Stimulated activated CD8-positive, alpha-beta memory T cell treated with anti-CD3 and anti-CD28 coated beads, Interleukin-7, amount 100 ng/mL, for 4 hours (primary cell): ENCODE results near the gene TTLL9.

Experiments
- DNase-seq, 2 donors: peaks; one replicate each; pipeline ENCODE4 v3.0.0-alpha.2; 2020; ENCODE audit warnings: low read depth in 2 of 2

TTLL9 gene

DNA sequence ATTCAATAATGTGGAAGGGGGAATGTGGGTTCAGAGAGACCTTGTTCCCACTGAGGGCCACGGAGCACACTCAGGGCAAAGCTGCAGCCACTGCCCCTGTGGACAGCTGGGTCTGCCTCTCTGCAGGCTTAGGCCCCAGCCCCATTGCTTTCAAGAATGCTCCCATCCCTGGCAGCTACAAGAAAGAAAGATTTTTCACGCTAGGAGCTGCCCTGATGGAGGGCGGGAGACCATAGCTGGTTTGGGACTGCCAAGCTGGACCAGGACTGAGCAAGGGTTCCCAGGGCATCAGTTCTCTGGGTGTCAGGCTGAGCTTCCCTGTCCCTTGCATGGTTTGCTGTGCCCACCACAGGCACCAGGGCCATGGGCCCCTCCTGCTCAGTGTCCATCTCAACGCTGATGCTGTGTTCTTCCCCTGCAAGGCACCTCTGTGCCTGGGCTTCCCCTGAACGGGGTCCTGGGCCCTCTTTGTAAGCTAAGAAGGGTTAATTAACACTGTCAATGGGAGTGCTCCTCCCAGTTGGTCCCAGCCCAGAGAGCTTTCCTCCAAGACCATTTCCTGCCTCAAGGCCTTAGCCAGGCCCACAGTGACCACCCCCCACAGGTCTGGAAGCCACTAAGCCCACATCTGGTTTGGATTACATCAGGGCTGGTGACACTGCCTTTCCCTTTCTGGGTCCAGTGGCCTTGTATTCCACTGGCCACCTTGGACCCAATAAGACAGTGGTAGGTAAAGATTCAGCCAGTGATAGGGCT, 33.4 kb upstream of the TTLL9 start:
- DNase-seq, result no peak

DNA sequence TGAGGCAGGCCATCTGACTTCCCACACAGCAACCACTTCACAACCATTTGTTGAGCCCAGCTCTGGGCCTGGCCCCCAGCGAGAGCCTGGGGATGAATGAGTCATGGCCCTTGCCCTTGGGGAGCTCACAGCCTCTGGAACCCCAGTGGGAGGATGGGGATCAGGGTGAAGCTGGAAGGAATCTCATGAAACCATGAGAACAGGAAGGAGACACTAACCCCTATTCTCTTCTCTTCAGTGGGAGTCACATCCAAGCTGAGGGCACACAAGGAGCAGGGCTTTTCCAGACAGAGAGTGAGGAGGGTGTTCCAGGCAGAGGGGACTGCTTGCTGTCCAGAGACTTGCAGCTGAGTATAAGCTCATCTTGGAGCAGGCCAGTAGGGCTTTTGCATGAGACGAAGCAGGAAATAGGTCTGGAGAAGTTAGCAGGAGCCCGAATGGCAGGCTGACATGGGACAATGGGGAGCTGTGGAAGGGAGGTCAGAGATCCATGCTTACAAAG, 32.5 kb upstream of the TTLL9 start:
- no peak for DNase-seq

DNA sequence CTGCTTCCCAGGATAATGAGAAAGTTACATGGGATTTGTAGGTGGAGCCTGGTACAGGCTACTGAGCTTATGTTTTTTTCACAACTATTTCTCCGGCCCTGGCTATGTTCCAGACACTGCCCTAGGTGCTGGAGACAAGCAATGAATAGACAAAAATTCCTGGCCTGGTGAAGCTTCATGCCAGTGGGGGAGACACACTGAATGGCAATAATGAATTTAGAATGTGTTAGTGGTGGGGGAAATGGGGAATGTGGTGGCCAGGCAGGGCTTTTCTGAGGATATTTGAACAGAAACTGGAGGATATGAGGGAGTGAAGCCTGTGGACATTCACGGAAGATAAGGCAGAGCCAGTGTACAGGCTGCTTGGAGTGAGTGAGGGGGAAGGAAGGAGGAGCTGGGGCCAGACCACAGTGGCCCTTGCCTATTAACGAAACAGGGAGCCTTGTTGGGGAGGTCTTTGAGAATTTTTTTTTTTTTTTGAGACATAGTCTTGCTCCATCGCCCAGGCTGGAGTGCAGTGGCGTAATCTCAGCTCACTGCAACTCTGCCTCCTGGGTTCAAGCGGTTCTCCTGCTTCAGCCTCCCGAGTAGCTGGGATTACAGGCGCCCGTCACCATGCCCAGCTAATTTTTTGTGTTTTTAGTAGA, 31.7 kb upstream of the TTLL9 start:
- DNase-seq, result no peak

DNA sequence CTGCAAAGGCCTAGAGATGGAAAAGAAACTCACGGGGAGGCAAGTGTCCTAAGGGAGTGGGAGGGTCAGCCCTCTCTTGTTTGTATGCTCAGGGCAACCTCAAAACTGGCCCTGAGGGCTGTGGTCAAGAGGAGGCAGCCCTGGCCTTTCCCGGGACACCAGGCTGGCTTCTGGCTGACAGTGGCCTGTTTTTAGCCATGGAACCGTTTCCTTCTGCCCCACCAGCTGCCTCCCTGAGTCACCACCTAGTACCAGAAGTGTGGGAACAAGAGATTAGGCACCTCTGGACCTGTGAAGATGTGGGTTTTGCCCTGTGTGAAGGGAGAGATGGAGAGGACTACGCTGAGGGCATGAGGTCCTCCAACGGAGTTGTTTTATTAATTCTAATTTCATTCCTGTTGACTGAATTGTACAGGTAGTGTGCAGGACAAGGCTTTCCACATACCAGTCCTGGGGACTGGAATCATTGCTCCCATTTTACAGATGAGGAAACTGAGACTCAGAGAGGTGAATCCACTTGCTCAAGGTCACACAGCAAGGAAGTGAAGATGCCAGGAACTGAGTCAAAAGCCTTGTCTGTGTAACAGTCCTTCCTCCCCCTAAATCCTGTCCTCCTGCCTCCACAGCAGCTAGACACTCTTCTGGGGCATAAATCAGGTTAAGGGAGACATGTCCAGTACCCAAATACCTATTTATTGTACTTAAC, 30.5 kb upstream of the TTLL9 start:
- no peak for DNase-seq

DNA sequence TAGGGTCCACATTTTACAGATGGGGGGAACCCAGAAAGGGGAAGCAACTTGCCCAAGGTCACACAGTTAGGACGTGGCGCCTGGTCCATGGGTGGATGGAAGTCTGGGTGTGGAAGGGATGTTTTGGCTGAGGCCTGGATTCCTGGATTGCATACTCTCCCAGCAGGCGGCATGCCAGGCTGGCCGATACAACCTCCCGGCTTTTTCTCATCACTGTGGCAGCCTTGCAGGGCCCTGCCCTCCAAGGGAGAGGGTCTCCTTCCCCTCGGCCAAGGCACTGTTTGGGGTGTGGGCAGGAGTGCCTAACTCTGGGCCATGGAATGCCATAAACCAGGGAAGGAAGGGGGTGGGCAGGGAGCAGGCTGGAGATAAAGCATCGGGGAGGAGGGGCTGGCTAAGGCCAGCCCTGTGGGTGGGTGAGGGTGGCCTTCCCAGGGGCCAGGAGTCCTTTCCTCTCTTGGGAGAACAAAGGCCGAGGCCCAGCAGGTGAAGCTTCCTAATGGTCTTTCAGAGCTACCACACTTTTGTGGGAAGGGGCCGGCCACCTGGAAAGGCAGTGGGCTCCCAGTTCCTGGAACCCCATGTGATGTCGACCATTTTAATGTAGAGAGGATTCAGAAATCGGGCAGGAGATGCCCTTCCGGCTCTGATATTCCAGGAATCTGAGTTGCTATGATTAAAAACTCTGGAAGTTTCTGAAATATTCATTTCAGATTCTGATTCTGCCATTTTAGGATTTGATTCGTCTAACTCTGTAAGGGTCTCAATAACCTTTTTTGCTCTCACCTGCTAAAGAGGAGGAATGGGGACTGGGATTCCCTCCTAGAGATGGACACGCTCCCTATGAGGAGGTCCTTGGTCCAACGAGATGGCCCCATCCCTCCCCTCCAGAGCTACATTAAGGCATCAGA, 29.3 kb upstream of the TTLL9 start:
- DNase-seq, result no peak

DNA sequence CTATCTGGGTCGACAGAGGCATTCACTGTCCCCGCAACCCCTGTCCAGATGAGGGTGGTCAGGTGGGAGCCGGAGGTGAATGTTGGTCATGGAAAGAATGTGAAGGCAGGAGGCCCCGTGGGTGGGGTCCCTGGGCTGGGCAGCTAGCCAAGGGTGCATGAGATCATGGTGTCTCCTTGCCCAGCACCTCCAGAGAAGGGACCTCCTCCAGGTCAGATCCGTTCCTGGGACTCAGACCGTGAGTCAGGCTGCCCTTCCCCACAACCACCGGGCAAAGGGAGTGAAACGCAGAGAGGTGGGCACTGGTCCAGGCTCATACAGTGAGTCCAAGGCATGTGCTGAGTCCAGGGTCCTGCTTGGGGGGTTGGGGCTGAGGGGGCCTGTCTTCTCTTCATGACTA, 28.5 kb upstream of the TTLL9 start:
- DNase-seq, result no peak

DNA sequence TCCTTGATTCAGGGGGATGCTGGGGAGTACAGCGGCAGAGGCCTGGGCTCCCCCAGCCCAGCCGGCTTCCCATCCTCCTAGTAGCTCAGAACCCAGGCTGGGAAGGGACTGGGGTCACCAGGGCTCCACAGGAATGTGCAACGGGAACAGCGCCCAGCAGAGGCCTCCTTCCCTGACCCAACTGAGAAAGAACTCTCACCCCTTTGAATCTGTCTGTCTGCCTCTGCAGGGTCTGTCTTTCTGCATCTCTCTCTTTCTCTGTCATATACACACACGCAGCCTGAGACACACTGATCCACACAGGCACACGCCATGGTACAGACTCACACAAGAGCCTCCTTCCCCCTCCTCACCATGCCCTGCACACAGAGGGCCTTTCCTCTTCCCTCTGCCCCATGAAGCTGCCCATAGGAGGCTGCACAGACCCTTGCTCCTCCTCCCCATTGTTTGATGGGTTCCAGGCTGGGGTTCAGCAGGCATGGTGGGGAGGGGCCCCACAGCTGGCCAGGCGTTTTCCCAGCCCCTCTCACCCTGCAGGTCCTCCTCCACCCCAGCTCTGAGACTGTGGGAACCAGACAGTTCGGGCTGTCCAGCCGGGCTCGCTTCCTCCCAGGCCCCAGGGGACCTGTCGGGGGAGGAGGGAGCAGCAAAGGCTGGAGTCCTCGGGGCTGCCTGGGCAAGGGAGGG, 27.8 kb upstream of the TTLL9 start:
- no peak for DNase-seq

DNA sequence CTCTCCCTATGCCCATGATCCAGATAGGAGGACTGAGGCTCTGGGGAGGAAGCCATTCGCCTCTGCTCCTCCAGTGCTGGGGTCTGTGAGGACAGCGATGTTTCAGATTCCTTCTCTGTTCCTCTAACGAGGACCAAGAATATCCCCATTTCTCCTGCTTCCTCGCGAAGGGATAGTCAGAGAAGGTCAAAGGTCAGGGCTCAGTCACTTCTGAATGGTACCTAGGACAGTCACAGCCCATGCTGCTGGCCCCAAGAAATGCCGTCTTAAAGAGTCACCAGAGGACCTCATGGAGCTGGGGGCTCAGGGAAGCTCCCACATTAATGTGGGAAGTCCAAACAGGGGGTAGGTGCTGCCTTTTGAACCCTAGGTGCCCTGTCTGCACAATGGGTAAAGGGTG, 27.1 kb upstream of the TTLL9 start:
- DNase-seq, result no peak

DNA sequence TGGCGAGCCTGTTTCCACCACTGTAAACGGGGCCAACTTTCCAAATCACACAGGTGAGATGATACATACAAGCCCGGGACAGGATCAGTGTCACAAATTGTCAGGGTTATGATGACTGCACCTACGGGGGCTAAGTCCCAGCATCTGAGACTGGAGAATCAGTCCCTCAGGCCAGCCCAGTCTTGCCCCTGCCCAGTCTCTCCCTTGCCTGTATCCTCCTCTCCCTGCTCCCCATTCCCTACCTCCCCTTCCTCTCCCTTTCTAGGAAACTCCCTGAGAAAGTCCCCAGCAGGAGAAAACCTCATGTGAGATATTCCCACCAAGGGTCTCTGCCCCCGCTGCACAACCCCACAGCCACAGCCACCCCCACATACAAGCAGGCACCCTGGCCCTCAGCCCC, 26.6 kb upstream of the TTLL9 start:
- no peak for DNase-seq

DNA sequence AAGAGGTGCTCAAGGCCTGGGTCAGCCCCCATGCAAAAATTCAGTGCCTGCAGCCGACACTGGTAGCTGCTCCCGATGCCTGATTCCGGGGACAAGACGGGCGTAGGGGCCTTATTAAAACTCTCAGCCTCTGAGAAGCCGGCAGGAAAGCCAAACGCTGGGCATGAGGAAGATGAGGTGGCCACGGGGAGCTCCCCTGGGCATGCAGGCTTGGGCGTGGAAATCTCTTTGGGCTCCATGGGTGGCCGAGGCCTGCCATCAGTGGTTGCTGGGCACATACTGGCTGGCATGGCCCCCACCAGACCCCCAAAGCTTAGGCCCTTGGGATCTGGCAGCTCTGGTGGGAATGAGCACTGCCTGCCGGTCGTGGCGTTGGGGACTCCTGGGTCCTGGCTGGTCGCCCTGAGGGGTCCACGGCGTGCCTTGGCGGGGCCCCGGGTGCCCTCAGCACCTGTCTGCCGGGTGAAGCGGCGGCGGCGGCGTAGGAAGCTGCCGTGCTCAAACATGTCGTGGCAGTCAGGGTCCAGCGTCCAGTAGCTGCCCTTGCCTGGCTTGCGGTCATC, 25.6 kb upstream of the TTLL9 start:
- no peak for DNase-seq

DNA sequence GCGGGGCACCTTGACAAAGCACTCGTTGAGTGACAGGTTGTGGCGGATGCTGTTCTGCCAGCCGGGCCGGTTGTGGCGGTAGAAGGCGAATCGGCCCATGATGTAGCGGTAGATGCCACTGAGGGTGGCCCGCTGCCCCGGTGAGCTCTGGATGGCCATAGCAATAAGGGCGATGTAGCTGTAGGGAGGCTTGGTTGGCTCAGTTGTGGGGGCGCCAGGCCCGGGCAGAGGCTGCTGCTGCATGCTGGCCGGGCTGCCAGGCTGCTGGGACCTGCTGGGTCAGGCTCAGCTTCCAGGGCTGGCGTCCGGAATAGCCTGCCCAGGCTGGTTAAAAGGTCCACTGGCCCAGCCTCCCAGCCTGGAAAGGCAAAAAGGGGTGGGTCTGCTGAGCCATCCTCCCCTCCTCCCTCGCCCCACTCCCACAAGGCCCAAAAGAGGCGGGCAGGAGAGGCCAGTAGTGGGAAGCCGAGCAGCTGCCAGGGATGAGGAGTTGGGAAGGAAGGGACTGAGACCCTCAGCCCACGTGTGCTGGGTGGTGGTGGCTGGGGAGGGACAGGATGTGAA, 25.1 kb upstream of the TTLL9 start, which contains the start of gene FOXS1:
TSS of gene FOXS1 (minus strand) at position 305 of the 564 bp plus-strand sequence. CDS start at position 243, 62 bp downstream.
- DNase-seq, result no peak

DNA sequence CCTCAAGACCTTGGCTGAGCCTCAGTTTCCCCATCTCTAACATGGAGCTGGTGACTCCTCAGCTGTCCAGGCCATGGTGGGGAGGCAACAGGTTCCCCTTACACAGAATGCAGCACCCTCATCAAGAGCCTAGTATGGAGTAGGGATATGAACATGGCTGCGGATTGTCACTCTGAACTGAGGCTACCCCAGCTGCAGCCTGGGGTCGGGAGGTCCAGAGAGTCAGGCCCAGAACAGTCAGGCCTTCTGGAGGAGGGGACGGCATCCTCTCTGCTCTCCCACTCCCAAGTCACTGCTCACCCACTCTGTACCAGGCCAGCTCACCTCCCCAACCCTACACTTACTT, 23.7 kb upstream of the TTLL9 start:
- DNase-seq, result no peak

DNA sequence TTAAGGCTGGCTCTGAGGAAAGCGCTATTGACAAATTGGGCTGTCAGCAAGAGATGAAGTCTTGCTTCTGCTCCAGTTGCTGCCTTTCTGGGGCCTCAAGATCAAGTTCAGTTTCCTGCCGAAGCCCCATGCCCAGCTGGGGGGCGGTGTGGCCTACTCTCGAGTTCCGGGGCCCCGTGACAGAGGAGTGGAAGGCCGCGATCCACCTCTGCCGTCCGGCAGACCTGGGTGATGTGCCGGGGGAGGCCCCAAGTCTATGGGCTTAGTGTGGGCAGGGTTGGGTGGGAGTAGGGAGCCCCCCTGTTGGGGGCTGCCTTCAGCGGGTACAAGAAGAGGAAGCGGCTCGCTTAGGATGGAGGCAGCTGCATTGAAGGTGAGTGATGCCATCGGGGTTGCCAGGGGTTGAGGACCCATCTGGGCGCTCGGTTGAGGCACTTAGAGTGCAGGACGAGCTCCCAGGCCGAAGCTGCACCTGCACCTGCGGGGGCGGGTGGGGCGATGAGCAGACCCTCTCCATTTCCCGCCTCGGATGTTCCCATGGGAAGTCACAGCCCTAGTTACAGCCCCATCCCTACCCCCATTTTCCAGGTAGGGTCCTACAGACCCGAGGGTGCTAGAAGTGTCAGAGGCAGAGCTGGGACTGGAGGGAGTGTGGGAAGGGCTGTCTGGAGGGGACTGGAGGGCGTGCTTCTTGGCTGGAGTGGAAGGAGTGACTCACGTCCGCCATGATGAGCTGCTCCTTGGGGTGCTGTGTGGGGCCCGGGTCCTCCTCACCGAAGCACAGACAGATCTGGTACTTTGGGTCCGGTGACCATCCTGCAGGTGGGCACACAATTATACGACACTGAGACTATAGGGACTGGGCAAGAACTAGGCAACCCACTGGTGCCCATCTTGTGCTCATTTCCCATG, 22.1 kb upstream of the TTLL9 start:
- DNase-seq, result no peak

DNA sequence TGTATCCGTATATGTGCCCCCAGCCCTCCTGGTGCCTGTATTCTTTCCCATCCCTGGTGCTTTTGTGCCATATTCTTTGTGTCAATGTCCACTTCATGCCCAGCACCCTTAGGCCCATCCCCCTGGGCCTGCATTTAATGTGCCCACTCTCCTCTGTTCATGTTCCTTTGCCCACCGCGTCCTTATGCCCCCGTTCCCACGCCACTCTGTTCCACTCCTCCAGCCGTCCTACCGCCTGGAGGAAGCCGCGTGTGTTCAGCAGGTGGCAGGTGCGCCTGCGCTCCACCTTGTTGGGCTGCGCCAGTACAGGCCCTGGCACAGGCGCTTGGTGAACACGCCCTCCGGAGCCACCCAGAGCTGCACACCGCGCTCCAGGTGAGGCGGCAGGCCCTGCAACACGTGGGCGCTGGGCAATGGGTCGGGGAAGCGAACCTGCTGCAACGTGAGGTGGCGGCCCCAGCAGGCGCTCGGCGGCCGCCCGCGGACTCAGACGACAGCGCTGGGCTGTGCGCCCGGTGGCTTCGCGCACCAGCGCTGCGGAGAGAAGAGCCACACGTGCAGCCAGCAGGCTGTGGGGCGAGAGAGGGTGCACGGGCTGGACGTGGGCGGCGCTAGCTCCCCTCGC, 21.0 kb upstream of the TTLL9 start:
- DNase-seq, result no peak

DNA sequence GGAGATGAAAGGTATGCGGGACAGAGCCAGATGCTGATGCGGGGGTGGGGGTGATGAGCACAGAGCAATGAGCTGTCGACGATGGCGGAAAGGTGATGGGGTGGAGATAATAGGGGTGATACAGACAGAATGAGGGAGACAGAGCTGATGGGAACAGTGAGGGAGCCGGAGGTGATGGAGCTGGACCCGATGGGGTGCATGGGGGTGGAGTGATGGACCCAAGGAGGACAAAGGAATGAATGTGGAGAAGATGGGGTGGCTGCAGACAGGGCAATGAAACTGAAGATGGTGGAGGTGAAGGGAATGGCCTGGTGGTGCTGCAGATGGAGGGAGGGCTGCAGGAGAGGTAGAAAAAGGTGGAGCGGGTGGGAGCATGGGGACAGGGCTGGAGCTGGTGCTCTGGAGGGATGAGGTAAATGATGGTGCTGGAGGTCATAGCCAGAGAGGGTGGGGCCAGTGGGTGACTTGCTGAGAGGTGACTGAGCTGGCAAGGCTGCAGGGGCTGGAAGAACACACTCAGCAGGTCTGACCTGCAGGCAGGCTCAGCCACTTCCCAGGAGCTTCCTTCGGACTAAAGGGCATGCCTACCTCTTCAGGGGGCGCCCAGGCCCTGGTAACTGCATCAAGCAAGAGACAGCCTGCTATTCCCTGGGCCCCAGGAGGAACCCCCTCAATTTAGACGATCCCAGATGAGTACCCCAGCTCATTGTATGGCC, 19.0 kb upstream of the TTLL9 start:
- DNase-seq, result no peak

DNA sequence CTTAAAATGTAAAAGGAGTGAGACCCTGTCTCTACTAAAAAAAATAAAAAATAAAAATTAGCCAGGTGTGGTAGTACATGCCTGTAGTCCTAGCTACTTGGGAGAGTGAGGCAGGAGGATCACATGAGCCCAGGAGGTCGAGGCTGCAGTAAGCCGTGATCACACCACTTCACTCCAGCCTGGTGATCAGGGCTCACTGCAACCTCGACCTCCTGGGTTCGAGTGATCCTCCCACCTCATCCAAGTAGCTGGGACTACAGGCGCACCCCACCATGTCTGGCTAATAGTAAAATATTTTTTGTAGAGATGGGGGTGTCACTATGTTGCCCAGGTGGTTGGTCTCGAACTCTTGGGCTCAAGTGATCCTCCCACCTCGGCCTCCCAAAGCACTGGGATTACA, 17.0 kb upstream of the TTLL9 start:
- no peak for DNase-seq

DNA sequence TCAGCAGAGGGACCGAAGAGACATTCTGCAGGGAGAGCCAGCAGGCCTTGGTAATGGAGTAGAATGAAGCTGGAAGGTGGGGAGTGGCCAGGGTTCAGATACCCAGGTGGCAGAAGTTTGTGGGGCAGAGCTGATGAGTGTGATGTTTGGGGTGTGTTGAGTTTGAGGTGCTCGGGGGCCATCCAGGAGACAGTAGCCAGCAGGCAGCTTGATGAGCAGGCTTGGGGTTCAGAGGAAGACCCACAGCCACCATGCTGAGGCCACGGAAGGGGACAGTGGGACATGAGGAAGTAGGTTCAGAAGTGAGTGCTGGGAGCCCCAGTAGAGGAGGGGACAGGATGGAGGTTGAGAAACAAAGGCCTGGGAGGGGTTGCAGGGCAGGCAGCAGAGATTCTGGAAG, 13.9 kb upstream of the TTLL9 start:
- no peak for DNase-seq
